ENCODE results near the gene DLGAP1. TPM values are rescaled to one million over a fixed set of nuclear protein-coding genes. Genes with fewer than 3 reads are reported as not detected.

DLGAP1 gene
- total and polyA plus RNA-seq, 2 experiments from 2014 or later = 17.0 to 48.5 TPM

DNA sequence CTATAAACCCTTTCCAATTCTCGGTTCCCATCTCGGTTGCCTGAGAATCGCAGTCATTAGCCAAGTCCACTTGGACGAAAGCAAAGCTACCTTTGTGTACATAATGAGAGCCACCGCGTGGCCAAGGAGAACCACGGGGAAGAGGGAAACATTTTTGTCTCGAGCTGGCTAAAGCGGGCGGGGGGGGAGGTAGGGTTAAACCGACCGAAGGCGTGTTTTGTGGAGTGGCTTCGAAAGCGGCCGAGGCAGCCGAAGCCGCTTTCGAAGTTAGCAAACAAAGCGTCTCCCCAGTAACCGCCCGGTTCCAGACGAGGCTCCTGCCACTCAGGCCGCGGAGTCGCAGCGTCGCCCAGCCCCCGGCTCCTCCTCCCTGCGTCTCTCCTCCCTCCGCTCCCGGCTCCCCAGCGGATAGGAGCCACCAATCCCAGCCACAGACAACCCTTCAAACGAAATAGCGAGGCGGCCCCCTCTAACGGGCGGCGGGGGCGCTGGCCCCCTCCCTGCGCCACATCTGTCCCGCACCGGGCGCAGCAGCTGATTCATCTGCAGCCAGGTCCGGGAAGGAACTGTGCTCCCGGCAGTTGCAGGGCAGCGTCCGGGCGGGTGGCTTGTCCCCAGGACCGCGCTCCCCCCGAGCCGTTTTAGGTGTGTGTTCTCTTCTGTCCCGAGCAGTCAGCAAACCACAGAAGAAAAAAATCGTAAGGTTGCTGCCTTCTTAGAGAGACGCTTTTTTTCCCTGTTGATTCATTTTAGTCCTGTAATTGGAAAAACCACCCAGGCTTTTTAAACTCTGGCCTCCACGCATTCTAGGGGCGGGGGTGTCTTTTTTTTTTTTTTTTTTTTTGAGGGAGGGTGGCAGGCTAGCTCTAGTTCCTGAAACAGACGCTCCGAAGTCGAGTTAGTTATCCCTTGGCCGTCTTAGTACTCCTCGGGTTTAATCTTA, 1006.9 kb downstream of the DLGAP1 start:
- Mint-ChIP-seq H3K27ac (peak overlapping the region; percentile 99), H3K36me3 (ENCODE audit: low read depth) (peaks cover 32% of the 10 kb centered on the region), H3K27me3 (ENCODE audit: insufficient read depth, low read depth, poor library complexity) (peaks cover 36% of the 10 kb centered on the region), H3K9me3 (peaks cover 16% of the 10 kb centered on the region), H3K4me3 (peak overlapping the region; percentile 98), H3K4me1 (peaks cover 28% of the 10 kb centered on the region)
- Histone ChIP-seq H3K79me2 (replicated peaks; ENCODE audit: insufficient read depth) (peaks cover 46% of the 10 kb centered on the region), H3K4me1 (ENCODE audit: insufficient read depth) (peaks cover 29% of the 10 kb centered on the region), H2AFZ (no peak overlapping the region), H3K4me3 (peak overlapping the region; percentile 83), H3K9me2 (ENCODE audit: insufficient read depth) (no peaks in the 10 kb centered on the region), H3K27me3 (ENCODE audit: insufficient read depth) (no peaks in the 10 kb centered on the region), H3F3A (replicated peaks; ENCODE audit: low read depth) (peaks cover 19% of the 10 kb centered on the region; the same call in 1 of the 2 replicates), H4K20me1 (replicated peaks; ENCODE audit: insufficient read depth) (peaks cover 4% of the 10 kb centered on the region; the same call in 1 of the 2 replicates), H3K4me2 (peak overlapping the region; percentile 87), H3K27ac (ENCODE audit: low read depth) (peak overlapping the region; percentile 100), H3K36me3 (ENCODE audit: insufficient read depth) (no peaks in the 10 kb centered on the region)
- TF ChIP-seq JUNB (IDR thresholded peaks at IDR 0.05; ENCODE audit: unreplicated experiment) (no peak), NANOG (IDR thresholded peaks at IDR 0.05; ENCODE audit: borderline replicate concordance) (no peak), CREB1 (CRISPR knock-in tag; IDR thresholded peaks at IDR 0.05; ENCODE audit: low read depth) (peak; percentile 42; the same call in 1 of the 2 replicates), POLR2AphosphoS5 (IDR thresholded peaks at IDR 0.05; ENCODE audit: low read depth) (peak; percentile 75), EZH2phosphoT487 (IDR thresholded peaks at IDR 0.05; ENCODE audit: unreplicated experiment) (no peak)
- TF ChIP-seq, protein P1, sequence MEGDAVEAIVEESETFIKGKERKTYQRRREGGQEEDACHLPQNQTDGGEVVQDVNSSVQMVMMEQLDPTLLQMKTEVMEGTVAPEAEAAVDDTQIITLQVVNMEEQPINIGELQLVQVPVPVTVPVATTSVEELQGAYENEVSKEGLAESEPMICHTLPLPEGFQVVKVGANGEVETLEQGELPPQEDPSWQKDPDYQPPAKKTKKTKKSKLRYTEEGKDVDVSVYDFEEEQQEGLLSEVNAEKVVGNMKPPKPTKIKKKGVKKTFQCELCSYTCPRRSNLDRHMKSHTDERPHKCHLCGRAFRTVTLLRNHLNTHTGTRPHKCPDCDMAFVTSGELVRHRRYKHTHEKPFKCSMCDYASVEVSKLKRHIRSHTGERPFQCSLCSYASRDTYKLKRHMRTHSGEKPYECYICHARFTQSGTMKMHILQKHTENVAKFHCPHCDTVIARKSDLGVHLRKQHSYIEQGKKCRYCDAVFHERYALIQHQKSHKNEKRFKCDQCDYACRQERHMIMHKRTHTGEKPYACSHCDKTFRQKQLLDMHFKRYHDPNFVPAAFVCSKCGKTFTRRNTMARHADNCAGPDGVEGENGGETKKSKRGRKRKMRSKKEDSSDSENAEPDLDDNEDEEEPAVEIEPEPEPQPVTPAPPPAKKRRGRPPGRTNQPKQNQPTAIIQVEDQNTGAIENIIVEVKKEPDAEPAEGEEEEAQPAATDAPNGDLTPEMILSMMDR (conservative IDR thresholded peaks at IDR 0.05; ENCODE audit: low read depth in 2 of 2) = peak in 1 of 2 experiments; percentile 16; a peak in 1 of 4 replicates
- TF ChIP-seq, protein P2, sequence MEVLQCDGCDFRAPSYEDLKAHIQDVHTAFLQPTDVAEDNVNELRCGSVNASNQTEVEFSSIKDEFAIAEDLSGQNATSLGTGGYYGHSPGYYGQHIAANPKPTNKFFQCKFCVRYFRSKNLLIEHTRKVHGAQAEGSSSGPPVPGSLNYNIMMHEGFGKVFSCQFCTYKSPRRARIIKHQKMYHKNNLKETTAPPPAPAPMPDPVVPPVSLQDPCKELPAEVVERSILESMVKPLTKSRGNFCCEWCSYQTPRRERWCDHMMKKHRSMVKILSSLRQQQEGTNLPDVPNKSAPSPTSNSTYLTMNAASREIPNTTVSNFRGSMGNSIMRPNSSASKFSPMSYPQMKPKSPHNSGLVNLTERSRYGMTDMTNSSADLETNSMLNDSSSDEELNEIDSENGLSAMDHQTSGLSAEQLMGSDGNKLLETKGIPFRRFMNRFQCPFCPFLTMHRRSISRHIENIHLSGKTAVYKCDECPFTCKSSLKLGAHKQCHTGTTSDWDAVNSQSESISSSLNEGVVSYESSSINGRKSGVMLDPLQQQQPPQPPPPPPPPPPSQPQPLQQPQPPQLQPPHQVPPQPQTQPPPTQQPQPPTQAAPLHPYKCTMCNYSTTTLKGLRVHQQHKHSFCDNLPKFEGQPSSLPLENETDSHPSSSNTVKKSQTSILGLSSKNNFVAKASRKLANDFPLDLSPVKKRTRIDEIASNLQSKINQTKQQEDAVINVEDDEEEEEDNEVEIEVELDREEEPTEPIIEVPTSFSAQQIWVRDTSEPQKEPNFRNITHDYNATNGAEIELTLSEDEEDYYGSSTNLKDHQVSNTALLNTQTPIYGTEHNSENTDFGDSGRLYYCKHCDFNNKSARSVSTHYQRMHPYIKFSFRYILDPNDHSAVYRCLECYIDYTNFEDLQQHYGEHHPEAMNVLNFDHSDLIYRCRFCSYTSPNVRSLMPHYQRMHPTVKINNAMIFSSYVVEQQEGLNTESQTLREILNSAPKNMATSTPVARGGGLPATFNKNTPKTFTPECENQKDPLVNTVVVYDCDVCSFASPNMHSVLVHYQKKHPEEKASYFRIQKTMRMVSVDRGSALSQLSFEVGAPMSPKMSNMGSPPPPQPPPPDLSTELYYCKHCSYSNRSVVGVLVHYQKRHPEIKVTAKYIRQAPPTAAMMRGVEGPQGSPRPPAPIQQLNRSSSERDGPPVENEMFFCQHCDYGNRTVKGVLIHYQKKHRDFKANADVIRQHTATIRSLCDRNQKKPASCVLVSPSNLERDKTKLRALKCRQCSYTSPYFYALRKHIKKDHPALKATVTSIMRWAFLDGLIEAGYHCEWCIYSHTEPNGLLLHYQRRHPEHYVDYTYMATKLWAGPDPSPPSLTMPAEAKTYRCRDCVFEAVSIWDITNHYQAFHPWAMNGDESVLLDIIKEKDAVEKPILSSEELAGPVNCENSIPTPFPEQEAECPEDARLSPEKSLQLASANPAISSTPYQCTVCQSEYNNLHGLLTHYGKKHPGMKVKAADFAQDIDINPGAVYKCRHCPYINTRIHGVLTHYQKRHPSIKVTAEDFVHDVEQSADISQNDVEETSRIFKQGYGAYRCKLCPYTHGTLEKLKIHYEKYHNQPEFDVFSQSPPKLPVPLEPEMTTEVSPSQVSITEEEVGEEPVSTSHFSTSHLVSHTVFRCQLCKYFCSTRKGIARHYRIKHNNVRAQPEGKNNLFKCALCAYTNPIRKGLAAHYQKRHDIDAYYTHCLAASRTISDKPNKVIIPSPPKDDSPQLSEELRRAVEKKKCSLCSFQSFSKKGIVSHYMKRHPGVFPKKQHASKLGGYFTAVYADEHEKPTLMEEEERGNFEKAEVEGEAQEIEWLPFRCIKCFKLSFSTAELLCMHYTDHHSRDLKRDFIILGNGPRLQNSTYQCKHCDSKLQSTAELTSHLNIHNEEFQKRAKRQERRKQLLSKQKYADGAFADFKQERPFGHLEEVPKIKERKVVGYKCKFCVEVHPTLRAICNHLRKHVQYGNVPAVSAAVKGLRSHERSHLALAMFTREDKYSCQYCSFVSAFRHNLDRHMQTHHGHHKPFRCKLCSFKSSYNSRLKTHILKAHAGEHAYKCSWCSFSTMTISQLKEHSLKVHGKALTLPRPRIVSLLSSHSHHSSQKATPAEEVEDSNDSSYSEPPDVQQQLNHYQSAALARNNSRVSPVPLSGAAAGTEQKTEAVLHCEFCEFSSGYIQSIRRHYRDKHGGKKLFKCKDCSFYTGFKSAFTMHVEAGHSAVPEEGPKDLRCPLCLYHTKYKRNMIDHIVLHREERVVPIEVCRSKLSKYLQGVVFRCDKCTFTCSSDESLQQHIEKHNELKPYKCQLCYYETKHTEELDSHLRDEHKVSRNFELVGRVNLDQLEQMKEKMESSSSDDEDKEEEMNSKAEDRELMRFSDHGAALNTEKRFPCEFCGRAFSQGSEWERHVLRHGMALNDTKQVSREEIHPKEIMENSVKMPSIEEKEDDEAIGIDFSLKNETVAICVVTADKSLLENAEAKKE (CRISPR knock-in tag; IDR thresholded peaks at IDR 0.05) = no peak
- ATAC-seq (peak; percentile 77), DNase-seq (ENCODE audit: low spot score) (peak; percentile 98)

Measured in GM23338 (cell line).